ENCODE data around the gene ARHGAP24.
"Not testable (repeated sequence)": the region's sequence is repeated elsewhere in the genome, so short reads cannot be mapped to it uniquely, and the experiment has no call there.

The ARHGAP24 gene

GRCh38 chr4:85932500-85933290 lies 457.7 kb downstream of the ARHGAP24 start:
- no peak for DNase-seq

DNA sequence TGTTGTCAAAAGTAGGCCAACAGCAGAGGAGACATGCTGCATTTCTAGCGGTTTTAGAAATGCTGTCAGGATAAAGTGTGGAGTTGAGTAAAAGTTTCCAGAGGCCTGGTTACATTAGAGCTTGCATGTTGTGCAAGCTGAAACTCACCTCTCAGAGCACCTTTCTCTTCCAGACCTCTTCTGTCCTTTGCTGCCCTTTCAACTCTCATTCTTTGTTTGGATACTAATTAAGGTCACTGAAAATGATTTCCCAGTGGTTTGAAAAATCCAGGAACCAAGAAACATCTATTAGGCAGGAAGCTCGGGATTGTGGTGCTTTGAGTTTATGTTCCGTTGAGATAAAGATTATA lies 458.3 kb downstream of the ARHGAP24 start:
- DNase-seq, result no peak

DNA sequence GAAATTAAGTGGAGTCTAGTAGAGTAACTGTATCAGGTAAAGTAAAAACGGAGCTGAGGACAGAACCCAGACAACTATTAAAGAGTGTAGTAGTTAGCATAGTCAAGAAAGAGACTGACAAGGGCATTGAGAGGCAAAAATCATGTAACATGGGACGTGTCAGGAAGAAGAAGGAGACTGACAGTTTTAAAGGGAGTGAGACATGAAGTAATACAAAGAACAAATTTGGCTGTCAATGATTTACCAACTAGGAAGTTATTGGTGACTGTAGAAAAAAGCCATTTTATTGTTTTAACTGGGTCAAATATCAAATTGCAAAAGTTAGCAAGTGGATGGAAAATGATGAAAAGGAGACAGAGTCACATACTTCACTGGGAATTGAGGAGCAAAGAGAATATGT lies 462.6 kb downstream of the ARHGAP24 start:
- no peak for DNase-seq

DNA sequence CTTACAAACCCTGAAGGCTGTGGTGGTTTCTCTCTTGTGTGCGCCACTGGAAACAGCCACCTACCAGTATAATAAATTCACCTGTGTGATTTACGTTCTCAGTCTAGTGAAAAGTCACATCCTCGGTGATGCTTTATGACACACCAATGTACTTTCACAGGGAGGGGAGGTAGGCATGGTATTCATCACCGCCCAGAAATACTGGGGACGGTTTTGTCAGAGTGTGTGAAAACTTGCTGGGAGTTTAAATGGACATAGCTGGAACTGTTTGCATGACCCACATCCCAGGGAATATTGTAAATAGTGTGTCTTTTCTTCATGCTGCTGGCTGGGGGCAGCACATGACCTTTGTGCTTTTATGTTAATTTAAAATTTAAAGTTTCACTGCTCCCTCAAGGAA lies 463.1 kb downstream of the ARHGAP24 start:
- no peak for DNase-seq

GRCh38 chr4:85938902-85939301 lies 464.0 kb downstream of the ARHGAP24 start:
- DNase-seq, result no peak

- DNase-seq, result no peak
Observed at GRCh38 chr4:85939595-85939994, 464.6 kb downstream of the ARHGAP24 start.

DNA sequence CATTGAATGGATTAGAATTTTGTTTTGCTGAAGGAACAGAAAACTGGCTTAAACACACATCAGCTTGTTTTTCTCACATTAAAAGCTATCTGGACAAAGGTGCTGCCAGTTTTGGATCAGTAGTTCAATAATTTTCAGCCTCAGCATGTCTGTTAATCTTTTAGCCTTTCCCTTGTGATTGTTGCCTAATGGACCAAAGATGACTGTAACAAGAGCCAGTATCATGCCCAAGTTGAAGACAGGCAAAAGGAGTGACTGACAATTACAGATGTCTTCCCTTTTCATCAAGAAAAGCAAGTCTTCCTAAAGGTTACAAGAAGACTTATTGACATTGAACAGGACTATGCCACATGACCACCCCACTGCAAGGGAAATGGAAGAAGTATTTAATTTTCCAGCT lies 465.2 kb downstream of the ARHGAP24 start:
- DNase-seq, result no peak

GRCh38 chr4:85942107-85942506 lies 467.2 kb downstream of the ARHGAP24 start:
- DNase-seq, result no peak

GRCh38 chr4:85946821-85947220 lies 471.9 kb downstream of the ARHGAP24 start:
- no peak for DNase-seq

DNA sequence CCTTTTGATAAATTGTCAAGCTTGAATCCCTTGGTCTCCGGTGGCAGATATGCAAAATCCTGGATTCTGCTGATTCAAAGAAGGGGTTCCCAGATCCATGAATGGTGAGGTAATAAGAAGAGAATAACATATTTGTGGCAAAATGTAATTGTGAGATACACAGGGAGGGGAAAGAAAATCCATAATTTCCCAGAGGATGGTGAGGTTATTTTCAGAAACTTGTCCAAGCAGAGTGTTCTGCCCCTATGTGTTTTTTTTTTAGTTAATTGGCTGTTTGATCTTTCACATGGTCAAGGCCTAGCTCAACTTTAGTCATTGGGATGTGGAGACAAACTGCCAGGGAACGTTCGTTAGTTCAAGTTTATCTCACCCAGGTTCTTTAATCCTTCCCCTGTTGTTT lies 476.1 kb downstream of the ARHGAP24 start:
- DNase-seq, result no peak

DNA sequence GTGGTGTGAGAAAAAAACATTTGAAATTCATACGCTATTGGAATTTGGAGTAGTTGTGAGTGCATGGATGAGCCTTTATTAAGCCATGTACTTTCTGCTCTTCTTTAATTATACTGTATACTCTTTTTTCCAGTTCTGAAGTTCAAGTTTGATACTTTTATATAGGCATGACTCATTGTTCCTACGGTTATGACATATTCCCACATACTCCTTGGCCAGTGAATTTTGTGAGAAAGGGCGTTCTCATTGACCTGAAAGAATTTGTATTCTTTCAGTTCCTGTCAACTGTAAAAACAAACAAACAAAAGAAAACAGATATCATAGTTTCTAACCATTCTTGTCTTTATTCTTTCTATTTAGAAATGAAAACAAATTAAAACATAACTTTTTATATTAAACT lies 477.6 kb downstream of the ARHGAP24 start:
- DNase-seq, result no peak

GRCh38 chr4:85952972-85953650 lies 478.2 kb downstream of the ARHGAP24 start:
- DNase-seq, result no peak

GRCh38 chr4:85953651-85954018 lies 478.7 kb downstream of the ARHGAP24 start:
- DNase-seq, result no peak

GRCh38 chr4:85955620-85956292 lies 480.8 kb downstream of the ARHGAP24 start:
- no peak for DNase-seq

DNA sequence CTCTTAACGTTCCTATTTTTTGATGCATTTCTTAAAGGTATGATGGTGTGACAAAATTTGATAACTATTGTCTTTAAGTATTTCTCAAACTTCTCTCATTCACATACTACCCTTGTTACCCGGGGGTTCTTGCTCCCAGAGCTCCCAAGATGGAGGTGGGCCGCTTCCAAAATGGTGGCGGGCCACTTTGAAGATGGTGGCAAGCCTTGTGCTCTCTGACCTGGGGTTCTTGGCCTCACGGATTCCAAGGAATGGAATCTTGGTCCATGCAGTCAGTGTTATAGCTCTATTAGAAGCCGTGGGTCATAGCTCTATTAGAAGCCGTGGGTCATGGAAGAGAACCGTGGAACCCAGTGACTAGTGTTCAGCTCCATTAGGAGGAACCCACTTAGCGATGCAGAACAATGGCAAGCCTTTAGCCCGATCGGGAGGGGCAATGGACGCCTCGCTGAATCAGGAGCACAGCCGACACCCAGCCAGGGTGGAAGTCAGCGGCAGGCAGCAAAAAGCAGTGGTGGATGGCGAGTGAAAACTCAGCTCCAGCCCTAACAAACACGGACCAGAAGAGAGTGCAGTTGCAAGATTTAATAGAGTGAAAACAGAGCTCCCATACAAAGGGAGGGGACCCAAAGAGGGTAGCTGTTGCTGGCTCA lies 481.5 kb downstream of the ARHGAP24 start:
- DNase-seq, result no peak

DNA sequence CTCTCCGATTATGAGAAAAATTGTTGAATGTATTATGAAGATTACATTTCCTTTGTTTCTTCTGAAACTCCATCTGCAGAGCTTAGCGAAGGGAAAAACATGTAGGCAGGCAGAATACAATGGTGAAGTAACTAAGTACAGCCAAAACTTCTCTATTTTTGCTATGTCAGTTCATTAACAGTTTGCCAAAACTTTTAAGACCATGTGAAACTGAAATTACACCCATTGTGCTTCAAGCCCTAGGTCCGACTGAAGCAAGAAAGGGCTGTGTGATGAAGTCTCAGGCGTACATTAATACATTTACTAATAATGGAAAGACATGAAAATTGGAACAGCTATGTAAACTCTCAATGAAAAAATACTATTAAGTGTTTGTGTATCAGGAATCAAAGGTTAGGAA lies 486.9 kb downstream of the ARHGAP24 start:
- DNase-seq, result no peak

DNA sequence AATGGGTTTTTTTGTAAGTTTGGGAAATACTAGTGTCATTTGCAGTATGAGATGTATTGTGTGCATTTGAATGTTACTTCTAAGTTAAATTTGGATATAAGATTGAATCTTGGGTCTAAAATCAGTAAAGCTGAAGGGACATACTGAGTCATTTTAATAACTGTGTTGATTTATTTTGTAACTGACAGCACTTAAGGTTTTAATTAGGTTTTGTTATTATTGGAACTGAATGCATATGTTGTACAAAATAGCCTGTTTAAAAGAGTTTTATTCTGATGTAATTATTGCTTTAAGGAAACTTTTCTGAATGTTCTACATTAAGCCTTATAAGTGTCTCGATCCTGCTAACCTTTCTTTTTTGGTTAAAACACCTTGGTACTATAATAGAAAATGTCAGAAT lies 488.3 kb downstream of the ARHGAP24 start:
- DNase-seq, result no peak

- no peak for DNase-seq
Observed at GRCh38 chr4:85964298-85964697, 489.3 kb downstream of the ARHGAP24 start.

GRCh38 chr4:85965017-85965416 lies 490.1 kb downstream of the ARHGAP24 start:
- DNase-seq, result not testable (repeated sequence)

DNA sequence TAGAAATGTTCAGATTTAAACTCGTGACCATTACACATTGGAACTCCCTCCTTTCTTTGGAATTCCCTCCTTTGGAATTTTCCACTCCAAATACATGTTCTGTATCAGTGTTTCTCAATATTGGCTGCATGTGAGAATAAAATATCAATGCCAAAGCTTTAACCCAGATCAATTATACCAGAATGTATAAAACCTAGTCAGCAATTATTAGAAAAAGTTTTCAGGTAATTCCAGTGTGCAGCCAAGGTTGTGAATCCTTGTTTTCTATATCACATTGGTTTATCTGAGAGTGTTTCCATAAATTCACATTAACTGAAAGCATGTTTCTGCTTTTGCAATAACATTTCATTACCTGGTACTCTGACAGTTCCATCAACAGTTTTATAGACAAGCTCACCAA lies 490.6 kb downstream of the ARHGAP24 start:
- DNase-seq, result no peak

DNA sequence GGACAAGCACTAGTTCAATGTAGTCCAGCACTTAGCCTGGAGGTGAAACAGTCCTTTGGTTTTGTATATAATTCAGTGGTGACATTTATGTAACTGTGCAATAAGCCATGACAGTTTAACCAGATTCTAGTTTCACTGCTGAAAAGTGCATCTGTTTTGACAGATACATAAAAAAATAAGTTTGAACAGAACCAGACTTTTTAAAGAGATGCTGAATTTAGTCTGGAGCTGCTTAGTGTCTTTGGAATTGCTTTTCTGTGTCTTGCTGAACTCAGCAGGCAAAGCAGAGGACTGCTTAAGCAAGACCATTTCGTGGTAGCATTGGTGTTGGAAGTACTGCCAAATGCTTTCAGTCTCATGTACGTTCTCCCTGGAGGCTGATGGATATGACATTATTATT lies 491.4 kb downstream of the ARHGAP24 start:
- DNase-seq, result no peak

- DNase-seq, result no peak
Observed at GRCh38 chr4:85967872-85968271, 492.9 kb downstream of the ARHGAP24 start.

DNA sequence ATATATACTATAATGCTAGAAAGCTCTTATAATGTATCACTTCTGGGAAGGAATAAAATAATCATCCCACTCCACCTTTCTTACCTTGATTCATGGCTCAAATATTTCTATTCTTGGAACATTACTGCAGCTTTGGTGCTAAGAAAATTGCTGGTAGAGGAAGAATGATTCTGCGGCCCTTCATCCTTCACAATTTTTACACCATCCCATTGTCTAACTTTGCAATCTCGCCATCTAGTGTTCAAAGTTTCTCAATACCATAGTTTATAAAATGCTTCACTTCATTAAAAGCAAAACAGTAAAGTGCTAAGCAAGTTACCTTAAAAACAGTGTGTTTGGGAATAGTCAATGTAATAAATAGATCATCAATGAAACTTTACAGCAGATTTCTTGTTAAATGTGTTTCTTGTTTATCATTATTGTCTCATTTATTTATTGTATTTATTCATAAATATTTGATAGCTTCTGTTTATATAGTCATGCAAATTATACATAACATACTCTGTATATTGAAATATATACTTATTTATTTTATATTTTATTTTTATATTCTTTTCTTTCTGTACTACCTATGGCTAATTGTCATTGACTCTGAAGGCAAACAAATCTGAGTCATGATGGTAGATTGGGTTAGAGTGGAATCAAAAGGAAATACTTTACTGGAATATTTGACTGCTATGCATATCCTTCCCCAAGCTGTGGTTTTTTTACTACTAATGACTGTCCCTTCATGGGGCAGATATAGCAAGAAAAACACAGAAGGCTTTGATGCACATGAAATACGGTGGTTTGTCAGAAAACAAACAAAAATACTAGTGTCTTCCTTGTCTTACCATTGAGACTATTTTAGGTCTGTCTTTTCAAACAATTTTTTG lies 494.2 kb downstream of the ARHGAP24 start:
- DNase-seq, result peak; percentile 1

Measured in CD4-positive, alpha-beta T cell treated with Interleukin-4 for 4 hours (primary cell).